GM19023 (cell line): ENCODE data around the gene CLHC1.
"Not testable (repeated sequence)": the region's sequence is repeated elsewhere in the genome, so short reads cannot be mapped to it uniquely, and the experiment has no call there.

Experiments
- ATAC-seq: cut with Tn5 transposase; IDR thresholded peaks from one replicate; pipeline ENCODE4 v1.9.1; 2021; ENCODE audit warnings: mild to moderate bottlenecking, moderate library complexity; ENCODE audit not compliant: unreplicated experiment

Gene CLHC1

DNA sequence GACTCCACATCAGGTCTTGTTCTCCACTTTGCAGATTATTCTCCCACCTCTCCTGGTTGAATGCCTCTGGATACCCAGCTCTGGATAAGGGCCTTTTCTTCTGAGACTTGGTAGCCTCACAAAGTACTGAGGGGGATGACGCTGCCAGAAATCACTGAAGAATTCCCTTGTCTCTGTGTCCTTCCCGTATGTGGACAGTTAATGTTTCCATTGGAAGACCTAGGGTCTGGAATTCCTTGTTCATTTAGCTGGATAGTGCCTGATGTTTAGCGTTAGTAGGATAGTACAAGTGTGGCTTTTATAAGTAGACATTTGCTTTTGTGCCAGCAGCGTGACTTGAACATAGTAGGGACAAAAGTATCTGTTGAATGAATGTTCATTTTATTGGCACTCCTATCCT lies 76.9 kb downstream of the CLHC1 start:
- ATAC-seq, result no peak

DNA sequence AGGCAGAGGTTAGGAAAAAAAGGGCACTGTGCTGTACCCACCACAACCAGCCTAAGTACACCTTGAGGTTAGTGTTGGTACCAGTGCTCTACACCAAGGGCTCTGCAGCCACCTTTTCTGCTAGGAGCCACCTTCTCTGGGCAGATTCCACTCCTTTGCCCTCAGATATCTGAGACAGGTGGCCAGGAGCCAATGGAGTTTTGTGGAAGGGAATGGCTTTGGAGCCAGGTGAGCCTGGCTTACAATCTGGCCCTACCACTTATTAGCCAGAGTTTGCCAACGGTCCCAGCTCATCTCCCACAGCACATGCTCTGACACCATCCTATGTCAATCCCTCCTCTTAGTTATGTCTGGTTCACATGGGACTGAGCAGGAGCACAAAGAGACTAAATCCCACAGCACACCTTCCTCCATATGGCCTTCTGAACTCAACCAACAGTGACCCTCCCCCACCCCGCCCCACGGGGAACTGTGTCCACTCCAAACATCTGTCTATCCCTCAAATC lies 77.5 kb downstream of the CLHC1 start:
- no peak for ATAC-seq

DNA sequence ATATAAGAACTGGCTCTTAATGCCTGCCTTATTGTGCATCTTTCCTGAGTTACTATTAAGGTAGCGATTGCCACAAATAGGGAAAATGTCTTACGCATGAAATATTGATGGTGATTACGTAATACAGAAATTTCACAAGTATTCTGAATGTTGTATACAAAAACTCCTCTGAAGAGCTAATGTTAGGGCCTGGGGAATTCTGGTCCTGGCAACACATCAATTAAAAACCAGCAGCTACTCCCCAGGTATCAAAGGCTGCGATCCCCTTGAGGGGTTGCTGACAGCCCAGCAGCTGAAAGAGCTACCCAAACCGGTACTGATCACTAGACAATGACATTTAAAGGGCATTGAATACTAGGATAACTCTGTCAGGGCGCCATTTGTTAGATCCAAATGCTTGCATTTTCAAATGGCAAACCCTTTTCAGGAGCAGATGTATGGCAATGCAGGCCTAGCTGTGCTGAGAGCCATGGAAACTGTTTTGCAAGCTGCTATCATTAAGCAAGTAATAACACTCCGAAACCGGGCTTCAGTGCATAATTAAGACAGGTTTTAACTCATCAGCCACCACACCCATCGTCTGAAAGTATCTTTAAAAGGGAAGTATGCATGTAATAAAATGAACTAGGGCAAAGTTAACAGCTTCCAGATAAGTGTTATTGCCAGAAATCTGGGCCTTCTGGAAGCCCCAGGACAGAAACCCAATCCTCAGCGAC lies 78.4 kb downstream of the CLHC1 start:
- ATAC-seq, result no peak

DNA sequence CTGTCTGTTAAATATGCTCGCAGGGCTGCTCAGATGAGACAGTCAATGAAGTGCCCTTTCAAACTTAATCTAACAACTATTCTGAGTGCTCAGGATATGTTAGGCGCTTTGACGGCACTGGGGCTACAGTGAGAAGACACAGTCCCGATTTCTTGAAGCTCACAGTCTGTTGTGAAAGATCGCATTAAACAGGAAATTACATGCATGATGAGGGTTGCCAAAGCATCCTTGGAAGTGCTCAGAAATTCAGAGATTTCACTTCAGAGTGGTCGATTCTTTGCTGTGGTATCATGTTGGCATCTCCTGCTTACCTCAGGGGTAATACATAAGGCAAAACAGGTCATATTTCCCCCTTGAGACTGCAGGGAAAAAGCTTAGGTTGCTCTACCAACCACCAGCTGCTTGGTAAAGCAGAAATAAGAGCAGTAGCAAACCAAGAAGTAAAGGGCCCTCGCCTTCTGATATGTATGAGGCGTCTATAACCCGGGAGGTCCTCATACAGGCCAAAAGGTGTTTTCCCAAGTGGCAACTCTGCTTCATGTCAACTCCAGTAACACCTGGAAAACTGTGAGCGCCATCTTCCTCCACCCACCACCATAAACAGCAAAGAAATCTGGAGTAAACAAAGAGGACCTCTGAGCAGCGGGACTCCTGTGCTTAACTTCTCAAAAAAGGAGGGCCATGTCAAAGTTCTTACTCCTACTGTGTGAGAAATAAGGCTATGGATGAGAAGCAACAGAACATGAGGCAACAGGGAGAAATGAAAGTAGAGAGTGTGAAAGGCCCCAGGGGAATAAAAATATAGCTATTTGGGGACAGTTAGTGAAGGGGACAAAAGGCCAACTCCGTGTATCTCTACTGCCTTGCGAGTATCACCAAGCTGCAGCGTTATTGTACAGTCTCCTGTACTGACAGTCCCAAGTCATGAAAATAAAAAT lies 79.3 kb downstream of the CLHC1 start:
- no peak for ATAC-seq

DNA sequence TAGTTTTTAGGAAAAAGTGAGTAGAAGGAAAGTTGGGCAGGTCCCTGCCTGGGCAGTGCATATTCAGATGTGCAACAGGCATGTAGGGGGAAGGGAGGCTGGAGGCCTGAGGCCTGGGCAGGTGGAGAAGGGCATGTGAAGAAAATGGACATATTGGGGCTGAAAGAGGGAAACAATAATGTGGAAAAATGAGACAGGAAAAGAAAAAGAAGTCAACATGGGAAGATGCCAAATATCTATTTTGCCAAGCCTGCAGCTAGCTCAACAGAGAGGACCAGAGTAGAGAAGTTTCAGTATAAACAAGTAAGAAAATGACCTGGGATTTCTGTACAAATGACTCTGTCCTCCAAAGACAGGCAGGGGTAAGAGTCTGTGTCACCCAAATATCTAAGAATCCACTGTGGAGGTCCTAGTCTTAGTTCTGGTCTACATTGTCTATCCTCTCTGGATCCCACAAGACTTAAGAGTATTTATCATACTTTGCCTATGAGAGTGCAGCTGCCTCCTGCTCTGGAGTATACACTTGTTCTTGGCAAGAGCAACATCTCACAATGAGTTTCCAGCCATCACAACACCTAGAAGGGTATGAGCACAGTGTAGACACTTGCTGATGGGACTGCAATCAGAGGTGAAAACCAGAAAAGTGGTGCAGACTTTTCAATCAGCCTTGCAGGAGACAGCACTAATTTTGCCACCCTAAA lies 80.2 kb downstream of the CLHC1 start:
- ATAC-seq, result no peak

DNA sequence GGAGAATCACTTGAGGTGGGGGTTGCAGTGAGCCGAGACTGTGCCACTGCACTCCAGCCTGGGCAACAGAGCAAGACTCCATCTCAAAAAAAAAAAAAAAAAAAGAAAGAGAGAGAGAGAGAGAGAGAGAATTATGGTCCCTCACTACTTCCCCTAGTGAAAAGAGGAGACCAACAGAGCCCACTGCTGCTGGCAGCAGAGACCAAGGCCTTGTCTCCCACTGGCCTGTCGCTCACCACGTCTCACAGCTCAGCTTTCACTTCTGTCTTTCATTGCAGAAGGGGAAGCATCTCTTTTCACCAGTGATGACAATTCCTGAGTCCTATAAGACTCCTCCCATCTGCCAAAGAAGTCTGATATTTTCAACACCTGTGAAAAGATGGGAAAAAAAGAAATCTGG lies 81.3 kb downstream of the CLHC1 start:
- ATAC-seq, result peak; percentile 57

DNA sequence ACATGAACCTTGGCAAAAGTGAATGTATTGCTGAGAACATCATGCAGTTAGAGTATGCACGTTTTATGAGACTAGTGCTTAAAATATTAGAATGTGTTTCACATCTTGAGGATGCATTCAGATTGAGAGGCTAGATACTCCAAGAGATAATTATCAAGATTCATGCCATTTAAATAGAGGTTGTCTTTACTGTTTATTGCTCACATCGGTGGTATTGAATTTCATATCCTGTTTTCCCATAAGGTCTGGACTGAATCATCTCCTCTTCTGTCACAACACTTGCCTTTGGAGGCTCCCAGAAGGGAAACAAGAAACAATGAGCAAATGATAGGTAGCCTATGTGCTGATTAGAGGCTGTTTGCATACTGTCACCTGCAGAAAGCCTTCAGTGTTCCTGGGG lies 83.8 kb downstream of the CLHC1 start:
- no peak for ATAC-seq

DNA sequence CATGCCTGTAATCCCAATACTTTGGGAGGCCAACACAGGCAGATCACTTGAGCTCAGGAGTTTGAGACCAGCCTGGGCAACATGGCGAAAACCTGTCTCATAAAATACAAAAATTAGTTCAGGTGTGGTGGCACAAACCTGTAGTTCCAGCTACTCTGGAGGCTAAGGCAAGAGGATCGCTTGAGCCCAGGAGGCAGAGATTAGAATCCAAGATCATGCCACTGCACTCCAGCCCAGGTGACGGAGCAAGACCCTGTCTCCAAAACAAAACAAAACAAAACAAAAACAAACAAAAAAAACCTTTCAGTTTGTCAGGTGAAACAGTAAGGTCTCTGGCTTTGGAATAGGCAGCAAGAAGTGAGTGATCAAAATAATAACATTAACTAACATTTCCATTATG lies 84.6 kb downstream of the CLHC1 start:
- no peak for ATAC-seq

DNA sequence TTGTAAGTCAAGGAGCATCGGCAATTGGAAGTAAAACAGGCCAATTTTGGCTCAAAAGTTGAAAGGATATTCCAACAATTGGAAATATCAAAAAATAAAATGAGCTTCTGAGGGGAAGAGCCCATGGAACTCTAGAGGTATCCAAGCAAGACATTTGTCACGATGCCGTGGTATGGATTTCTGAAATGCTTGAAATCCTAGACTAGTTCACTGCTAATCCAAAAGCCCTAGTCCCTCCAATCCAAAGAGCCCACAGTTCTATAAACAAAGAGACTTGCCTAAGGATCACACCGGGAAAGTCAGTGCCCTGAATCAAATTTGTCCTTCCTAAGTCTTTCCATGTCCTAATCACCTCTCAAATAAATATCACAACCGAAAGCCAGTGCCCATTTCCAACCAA lies 85.1 kb downstream of the CLHC1 start:
- ATAC-seq, result no peak

DNA sequence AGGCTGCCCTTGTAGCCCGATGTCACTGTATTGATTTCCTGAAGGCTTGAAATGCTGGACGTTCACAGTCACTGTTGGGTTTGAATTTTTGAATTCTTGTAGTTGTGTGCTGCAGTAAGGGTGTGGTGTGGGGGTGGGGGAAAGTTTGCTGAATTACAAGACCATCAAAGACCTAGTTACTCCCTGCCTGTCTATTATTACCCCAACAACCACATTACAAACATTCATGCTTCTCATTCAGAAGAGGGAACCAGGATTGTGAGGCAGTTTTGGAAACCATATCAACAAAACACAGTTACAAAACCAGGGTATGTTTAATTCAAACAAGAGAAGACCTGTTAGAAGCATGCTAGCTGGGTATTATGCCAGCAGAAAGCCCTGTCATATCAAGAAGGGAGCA lies 85.8 kb downstream of the CLHC1 start:
- no peak for ATAC-seq

DNA sequence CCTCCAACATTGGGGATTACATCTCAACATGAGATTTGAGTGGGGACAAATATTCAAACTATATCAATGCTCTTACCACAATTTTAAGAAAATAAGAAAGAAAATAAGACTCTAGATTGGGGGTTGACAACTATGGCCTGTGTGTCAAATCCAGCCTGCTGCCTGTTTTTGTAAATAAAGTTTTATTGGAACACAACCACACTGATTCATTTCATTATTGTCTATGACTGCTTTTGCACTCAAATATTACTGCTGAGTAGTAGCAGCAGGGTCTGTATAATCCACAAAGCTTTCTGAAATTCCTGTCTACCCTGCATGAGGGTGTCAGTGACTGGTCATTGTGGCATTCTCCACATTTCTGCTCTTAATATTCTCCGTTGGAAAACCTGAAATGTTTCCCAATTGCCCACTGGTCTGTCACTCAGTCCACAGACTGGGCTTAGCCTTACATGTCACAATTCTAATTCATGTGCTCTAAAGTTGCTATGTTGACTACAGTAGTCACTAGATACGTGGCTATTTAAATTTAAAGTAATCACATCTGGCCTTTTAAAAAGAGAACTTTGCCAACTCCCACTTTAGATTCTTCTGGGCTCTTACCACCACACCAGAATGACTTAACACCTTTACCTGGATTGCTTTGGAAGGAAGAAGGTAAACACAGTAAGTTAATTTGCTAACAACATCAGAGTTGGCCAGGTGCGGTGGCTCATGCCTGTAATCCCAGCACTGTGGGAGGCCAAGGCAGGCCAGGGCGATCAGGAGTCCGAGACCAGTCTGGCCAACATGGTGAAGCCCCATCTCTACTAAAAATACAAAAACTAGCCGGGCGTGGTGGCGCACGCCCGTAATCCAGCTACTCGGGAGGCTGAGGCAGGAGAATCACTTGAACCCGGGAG lies 86.9 kb downstream of the CLHC1 start:
- ATAC-seq, result no peak

DNA sequence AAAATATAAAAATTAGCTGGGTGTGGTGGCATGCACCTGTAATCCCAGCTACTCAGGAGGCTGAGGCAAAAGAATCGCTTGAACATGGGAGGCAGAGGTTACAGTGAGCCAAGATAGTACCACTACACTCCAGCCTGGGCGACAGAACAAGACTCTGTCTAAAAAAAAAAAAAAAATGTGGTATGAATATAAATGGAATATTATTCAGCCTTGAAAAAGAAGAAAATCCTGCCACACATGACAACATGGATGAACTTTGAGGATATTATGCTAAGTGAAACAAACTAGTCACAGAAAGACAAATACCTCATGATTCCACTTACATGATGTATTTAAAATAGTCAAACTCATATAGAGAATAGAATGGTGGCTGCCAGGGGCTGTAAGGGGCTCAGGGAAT lies 88.4 kb downstream of the CLHC1 start:
- not testable (repeated sequence) for ATAC-seq

DNA sequence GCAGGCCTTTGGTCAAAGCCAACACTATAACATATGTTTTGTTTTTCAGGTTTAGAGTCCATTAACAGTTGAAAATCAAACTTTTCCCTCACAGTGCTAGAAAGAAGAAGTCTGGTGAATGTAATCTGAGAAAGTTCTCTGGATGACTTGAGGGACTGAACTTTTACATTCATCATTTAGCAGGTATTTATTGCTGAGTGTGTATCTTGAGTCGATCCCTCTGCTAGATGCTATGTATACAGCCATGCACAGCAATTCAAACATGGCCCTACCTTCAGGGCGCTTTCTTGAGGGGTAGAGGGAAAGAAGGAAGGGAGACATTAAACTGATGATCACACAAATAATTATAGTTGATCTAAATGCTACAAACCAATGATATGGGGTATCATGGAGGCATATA lies 89.6 kb downstream of the CLHC1 start:
- no peak for ATAC-seq

DNA sequence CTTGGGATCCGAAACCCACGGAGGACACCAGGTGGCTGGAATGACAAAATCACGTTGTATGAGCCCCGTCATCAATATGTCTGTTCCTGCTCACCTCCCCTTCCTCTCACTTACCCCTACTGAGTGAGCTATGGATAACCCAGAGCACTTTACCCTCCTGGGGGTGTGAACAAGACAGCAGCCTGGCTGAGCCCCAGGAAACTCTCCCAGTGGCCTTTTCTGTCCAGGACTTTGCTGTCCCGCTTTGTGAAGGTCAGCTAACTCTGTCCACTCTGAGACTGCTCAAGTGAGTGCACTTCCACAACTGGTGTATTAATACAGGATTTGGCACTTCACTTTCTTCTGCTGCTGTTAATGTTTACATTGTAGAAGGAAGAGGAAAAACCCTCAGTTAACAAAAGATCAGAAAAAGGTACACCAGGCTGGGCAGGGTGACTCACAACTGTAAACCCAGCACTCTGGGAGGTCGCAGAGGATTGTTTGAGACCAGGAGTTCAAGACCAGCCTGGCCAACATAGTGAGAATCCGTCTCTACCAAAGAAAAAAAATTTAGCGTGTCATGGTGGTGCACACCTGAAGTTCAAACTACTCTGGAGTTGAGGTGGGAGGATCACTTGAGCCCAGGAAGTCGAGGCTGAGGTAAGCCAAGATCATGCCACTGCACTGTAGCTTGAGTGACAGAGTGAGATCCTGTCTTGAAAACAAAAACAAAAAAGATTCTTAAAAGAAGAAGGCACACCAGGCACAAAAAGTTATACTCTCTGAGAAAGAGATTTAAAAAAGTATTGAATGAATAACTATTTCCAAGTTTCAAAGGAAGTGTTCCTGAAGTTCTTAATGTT lies 90.3 kb downstream of the CLHC1 start:
- ATAC-seq, result no peak

DNA sequence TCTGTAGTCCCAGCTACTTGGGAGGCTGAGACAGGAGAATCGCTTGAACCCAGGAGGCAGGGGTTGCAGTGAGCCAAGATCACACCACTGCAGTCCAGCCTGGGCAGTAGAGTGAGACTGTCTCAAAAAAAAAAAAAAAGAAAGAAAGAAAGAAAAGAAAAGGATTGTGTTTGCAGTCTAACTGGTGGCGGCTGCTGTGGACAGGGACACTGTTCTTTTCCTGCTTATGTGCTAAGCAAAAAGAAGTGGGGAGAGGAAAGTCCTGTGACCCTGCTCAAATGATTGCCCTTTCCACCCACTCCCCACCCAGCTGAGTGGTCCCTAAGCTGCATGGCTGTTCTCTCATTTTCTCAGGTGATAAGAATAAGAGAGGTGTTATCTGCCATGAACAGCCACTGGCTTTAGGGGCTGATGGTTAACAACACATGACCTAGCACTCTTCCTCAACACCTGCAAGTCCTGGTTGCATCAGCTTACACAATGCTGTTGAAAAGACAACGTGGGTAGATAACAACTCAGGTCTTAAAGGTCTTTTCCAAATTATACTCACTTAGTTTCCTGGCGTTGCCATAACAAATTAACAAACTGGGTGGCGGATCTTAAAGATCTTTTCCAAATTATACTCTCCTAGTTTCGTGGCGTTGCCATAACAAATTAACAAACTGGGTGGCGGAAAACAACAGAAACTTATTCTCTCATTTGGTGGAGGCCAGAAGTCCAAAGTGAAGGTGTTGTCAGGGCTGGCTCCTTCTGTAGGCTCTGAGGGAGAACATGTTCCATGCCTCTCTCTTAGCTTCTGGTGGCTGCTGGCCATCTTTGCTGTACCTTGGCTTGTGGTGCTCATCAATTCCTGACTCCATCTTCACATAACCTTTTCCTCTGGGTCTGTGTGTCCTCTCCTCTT lies 91.5 kb downstream of the CLHC1 start:
- ATAC-seq, result no peak

DNA sequence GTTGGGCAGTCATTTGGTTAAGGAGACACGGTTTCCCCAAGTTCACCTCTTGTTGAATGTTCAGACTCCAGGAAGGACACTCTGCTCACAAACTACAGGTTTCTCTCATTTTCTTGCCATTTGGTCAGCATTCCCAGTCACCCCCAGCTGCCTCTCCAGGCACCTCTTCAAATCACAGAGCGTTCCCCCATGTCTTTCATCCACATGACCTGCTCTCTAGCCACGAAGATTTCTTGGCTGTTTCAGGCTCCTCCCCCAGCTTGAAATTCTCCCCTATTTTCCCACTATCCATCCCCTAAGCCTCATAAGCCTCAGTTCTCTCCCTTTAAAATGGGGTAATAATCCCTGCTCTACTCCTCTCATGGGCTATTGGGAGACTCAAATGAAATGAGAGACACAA lies 92.8 kb downstream of the CLHC1 start:
- ATAC-seq, result no peak

DNA sequence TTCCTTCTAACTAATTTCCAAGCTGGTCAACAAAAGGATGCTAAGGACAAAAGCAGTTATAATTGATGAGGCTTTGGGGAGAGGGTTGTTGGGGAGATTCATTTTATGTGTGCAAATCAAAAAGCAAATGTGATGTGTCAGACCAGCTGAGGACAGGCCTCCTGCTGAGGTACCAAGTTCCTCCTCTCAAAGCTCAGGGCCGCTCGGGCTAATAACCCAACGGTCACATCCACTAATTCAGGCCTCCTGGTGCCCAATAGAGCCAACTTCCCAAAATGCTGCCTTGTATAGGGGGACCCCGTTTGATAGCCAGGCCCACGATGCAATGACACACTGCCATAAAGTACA lies 93.2 kb downstream of the CLHC1 start:
- no peak for ATAC-seq

DNA sequence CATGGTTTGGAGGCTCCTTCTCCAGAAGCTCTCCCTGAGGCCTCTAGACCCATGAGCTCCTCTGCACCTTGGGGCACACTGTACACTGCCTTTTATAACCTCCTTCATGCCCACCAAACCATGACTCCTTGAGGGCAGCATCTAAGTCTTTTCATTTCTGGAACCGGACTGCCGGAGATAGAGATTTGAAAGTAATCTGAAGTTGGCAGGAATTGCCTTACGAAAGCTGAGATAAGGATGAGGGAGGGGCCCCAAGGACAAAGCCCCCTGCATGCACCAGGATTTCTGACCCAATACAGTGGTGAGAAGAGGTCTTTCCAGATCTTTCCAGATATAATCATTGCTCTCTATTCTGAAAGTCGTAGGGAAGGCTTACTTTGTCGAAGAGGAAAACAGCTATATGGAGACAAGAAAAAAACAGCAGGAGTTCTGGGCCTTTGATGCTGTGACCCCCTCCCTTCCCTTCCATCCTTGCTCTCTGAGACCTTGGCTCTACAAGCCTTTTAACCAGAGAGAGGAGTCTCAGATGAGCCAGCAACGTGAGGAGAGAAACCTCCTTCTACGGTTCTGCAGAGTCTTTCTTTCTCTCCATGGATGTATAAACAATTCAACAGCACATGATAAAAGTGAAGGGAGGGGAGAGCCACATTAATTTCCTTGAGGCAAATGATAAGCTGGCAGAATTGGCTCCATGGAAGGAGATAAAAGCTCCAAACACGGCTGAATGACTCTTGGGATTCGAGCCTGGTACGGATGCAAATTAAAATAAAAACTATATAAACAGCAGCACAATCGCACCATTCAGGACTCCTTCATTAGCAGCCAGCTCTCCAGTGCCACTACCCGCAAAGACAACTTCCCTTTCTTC lies 93.8 kb downstream of the CLHC1 start:
- no peak for ATAC-seq
